GM18507 (cell line): ENCODE data around the gene STK10.
"Not testable (repeated sequence)": the region's sequence is repeated elsewhere in the genome, so short reads cannot be mapped to it uniquely, and the experiment has no call there.

Experiments
- DNase-seq: peaks from one replicate; pipeline ENCODE4 v3.0.0; 2011; ENCODE audit warnings: low read depth; ENCODE audit not compliant: insufficient read length; ENCODE audit errors: extremely low spot score
- FAIRE-seq: peaks from 2 replicates; lab custom pipeline; 2011; peaks lifted over from hg19 to GRCh38; lab: Jason Lieb, UNC

STK10 gene

GRCh38 chr5:172045315-172045632 is 142.8 kb downstream of the STK10 start:
- FAIRE-seq (no peak), DNase-seq (no peak)

- DNase-seq (no peak), FAIRE-seq (no peak)
These were observed 143.3 kb downstream of the STK10 start for GRCh38 chr5:172044631-172045314.

GRCh38 chr5:172043865-172044264 is 144.2 kb downstream of the STK10 start:
- FAIRE-seq, result no peak
- no peak for DNase-seq

- FAIRE-seq, result no peak
- no peak for DNase-seq
These were observed 145.8 kb downstream of the STK10 start for GRCh38 chr5:172042183-172042582.

GRCh38 chr5:172038167-172038566 is 149.9 kb downstream of the STK10 start:
- no peak for FAIRE-seq
- DNase-seq, result no peak

GRCh38 chr5:172035049-172035448 is 153.0 kb downstream of the STK10 start:
- DNase-seq, result no peak
- peak; percentile 50 for FAIRE-seq

GRCh38 chr5:172031894-172032461 is 156.0 kb downstream of the STK10 start:
- DNase-seq (no peak), FAIRE-seq (no peak)

GRCh38 chr5:172029876-172030275 is 158.1 kb downstream of the STK10 start:
- FAIRE-seq, result no peak

GRCh38 chr5:172028167-172028566 is 159.9 kb downstream of the STK10 start:
- DNase-seq, result no peak
- FAIRE-seq, result no peak

More at GRCh38 chr5:172029876-172030275, 158.1 kb downstream of the STK10 start:
- DNase-seq, result no peak

- DNase-seq, FAIRE-seq: not testable (repeated sequence)
These were observed 167.8 kb downstream of the STK10 start for GRCh38 chr5:172020110-172020786.

GRCh38 chr5:172015346-172015745 is 172.7 kb downstream of the STK10 start:
- FAIRE-seq, result no peak
- DNase-seq, result no peak

- DNase-seq (no peak), FAIRE-seq (no peak)
These were observed 177.7 kb downstream of the STK10 start for GRCh38 chr5:172010278-172010677.

- DNase-seq (no peak), FAIRE-seq (no peak)
These were observed 178.3 kb downstream of the STK10 start for GRCh38 chr5:172009536-172010270.

- FAIRE-seq (no peak), DNase-seq (no peak)
These were observed 179.3 kb downstream of the STK10 start for GRCh38 chr5:172008689-172009141.

GRCh38 chr5:172008111-172008455 is 179.9 kb downstream of the STK10 start:
- DNase-seq (no peak), FAIRE-seq (no peak)

GRCh38 chr5:172007175-172008110 is 180.6 kb downstream of the STK10 start:
- FAIRE-seq (no peak), DNase-seq (no peak)

- FAIRE-seq (peak; percentile 94), DNase-seq (peak; percentile 94)
These were observed 181.5 kb downstream of the STK10 start, which contains the start of gene FBXW11 for GRCh38 chr5:172006321-172007174. Gene FBXW11, minus strand, starts transcription at chr5:172006638. Its CDS starts 136 bp downstream, at chr5:172006502.

- FAIRE-seq, result no peak
- no peak for DNase-seq
These were observed 182.2 kb downstream of the STK10 start for GRCh38 chr5:172005708-172006320.
